Prostate gland (tissue), 2 donors: Measurements from ENCODE around the gene NR1H2.

ENCODE experiments used
- POLR2A ChIP-seq: fragments of 450-650 bp; IDR thresholded peaks from one replicate; pipeline ENCODE4 v1.6.1; 2016; ENCODE audit warnings: antibody characterized with exemption, mild to moderate bottlenecking
- POLR2AphosphoS5 ChIP-seq: sonication (generic); formaldehyde crosslinking; IDR thresholded peaks from one replicate; pipeline ENCODE4 v1.6.1; 2017; ENCODE audit warnings: antibody characterized with exemption
- TF ChIP-seq, protein P1 (sequence below), 4 experiments: fragments of 200-600 bp in 2 of 4; fragments of 450-650 bp in 2 of 4; sonication (generic) in 2 of 4; IDR thresholded peaks; 1 replicate in 3 of 4; 2 replicates in 1 of 4; pipeline ENCODE4 v1.5.1; 2016 to 2019; ENCODE audit warnings: antibody characterized with exemption in 4 of 4, mild to moderate bottlenecking in 2 of 4, moderate library complexity in 2 of 4

DNA sequence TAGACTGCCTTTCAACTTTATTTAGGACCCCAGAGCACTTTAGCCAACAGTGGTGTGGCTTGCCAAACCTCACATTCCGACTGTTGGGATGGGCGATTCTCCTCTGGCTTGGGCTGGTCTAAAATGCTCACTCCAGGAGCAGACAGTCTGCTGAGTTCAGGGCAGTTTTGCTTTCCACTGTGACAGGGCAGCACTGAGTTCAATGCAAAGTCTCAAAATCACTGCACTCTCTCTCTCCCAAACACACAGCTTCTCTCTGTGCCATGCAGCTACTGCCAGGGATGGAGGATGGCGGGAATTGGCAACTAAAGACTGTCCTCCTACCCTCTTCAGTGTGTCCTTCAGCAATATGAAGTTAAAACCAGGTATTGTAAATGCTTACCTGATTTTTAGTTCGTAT is 24.0 kb upstream of the NR1H2 start:
- TF ChIP-seq POLR2A (no peak), POLR2AphosphoS5 (no peak)
- TF ChIP-seq, protein P1, sequence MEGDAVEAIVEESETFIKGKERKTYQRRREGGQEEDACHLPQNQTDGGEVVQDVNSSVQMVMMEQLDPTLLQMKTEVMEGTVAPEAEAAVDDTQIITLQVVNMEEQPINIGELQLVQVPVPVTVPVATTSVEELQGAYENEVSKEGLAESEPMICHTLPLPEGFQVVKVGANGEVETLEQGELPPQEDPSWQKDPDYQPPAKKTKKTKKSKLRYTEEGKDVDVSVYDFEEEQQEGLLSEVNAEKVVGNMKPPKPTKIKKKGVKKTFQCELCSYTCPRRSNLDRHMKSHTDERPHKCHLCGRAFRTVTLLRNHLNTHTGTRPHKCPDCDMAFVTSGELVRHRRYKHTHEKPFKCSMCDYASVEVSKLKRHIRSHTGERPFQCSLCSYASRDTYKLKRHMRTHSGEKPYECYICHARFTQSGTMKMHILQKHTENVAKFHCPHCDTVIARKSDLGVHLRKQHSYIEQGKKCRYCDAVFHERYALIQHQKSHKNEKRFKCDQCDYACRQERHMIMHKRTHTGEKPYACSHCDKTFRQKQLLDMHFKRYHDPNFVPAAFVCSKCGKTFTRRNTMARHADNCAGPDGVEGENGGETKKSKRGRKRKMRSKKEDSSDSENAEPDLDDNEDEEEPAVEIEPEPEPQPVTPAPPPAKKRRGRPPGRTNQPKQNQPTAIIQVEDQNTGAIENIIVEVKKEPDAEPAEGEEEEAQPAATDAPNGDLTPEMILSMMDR (IDR thresholded peaks at IDR 0.05): no peak
